NCI-H774 (cell line): ENCODE data around the gene SLC39A11.
"Not testable (repeated sequence)": the region's sequence is repeated elsewhere in the genome, so short reads cannot be mapped to it uniquely, and the experiment has no call there.

Experiments used
- DNase-seq: peaks from one replicate; lab custom pipeline; 2025; lab: John Stamatoyannopoulos, UW

Gene SLC39A11, protein sequence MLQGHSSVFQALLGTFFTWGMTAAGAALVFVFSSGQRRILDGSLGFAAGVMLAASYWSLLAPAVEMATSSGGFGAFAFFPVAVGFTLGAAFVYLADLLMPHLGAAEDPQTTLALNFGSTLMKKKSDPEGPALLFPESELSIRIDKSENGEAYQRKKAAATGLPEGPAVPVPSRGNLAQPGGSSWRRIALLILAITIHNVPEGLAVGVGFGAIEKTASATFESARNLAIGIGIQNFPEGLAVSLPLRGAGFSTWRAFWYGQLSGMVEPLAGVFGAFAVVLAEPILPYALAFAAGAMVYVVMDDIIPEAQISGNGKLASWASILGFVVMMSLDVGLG

DNA sequence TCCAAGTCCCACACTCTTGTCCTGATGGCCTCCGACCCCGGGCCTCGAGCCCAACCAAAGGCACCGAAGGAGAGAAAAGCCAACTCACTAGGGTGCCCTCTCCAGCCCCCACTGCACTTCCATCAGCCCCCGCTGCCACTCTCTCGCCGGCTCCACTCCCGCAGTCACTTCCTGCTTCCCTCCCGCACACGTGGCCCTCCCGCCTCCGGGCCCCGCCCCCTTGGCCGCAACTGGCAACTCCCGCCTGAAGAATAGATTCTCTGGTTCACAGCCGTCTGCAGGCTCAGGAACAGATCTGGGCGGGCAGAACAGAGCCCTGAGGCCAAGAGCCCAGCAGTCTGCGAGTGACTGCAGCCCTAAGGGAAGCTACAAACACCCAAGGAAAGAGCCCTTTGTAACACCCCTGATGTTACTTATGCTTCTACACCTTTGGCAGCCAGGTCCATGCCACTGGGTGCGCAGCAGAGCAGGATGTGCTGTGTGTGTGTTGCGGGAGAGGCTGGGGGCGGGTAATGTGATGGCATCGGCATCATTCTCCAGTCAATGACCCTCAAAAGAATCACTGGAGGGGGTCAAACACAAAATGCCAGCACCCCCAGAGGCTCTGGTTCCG, at the start of gene SLC39A11:
Gene SLC39A11, minus strand, starts transcription at position 166 of the 613 bp plus-strand sequence. CDS start 3,924 bp downstream, outside the sequence.
- DNase-seq = peak; percentile 98

DNA sequence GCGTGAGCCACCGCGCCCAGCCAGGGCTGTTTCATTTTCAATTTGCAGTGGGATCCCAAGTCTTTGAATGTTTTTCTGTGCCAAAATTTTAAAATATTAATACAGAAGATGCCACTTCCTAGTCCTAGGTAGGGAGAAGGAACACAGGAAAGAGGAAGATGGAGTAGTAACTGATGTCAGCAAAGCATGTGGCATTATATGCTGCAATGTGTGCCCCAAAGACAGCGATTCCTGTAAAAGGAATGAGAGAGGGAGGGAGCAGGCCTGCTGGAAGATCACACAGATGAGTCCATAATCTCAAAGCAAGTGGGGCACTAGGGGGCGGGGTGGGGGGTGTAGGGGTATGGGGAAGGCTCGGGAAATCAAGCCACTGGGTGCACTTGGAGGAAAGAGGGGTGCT, 48.9 kb upstream of the SLC39A11 start:
- DNase-seq = no peak

DNA sequence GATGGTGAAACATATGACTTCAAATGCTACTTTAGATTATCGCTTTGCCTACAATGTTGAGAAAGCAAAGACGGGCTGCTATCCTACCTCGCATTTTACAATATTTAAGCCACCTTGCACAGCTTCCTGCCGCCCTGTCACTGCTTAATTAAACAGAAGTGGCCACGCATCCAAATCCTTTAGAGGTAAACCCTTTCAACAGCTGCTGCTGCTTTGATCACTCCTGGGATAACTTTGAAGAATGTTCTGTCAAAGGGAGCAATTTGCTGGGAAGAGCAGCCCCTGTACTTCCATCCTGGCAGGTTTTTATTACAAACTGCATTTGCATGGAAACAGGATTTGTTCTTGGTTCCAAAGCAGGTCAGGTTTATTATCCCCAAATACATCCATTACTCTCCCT, 48.1 kb upstream of the SLC39A11 start:
- DNase-seq = no peak

DNA sequence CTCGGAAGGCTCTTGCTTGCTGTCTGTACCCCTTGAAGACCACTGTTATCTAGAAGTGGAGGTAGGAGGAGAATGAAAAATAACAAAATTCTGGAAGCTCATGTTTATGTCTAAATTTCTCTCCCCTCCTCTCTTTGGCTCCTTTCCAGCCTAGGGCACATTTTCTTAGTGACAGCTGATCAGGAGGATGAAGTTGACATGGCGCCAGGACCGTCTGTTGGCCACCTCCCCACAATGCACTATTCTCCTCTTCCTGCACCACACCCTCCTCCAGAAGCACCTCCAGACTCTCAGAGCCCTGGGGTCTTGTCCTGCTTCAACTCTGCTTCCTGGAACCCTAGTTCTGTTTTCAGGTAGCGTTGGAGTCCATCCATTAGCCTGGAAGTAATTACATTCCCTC, 46.8 kb upstream of the SLC39A11 start:
- no peak for DNase-seq

DNA sequence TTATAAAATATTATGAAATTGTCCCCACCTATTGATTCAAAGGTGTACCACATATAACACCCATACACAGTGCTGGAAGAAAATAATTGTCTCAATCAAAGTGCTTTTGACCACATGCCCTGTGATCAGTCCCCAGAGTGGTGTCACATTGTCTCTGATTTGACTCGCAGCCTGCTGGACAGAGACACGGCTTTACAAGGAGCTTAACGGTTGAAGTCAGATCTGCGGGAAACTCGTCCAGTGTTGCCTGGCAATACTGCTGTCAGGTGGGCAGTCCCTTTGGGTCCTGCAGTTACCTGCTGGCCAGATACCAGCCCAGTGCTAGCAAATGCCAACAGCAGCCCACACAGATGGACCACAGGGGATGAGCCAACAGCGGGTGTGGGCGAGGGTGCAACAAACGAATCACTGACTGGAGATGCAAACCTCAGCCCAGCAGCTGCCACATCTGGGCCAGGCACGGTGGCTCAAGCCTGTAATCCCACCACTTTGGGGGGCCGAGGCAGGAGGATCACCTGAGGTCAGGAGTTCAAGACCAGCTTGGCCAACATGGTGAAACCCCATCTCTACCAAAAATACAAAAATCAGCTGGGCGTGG, 46.2 kb upstream of the SLC39A11 start:
- DNase-seq = no peak

DNA sequence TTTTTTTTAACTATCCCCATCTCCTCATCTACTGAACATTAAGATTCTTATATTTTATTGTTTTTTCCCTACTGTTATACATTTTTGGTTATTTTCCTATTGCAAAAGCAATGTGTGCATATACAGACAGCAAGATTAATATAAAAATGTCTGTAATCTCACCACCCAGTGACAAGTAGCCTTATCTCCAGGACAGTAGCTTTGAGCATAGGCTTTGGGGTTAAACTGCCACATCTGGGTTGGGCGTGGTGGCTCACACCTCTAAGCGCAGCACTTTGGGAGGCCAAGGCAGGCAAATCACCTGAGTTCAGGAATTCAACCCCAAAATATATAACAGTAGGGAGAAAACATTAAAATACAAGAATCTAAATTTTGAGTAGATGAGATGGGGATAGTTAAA, 44.9 kb upstream of the SLC39A11 start:
- no peak for DNase-seq

DNA sequence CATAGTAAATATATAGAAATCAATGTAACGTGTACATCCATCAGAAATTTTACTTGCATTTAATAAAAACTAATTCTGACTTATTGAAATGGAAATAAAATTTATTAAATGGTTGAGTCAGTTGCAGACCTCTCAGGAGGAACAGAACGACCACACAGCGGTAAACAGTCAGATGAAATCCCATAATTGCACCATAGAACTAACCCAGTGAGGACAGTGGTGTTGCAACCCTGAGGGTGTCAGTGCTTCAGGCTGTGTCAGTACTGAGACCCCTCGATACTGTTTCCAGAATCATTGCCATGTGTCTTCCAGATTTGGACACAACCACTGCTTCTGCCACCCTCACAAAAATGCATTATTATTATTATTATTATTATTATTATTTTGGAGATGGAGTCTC, 43.3 kb upstream of the SLC39A11 start:
- DNase-seq = no peak

DNA sequence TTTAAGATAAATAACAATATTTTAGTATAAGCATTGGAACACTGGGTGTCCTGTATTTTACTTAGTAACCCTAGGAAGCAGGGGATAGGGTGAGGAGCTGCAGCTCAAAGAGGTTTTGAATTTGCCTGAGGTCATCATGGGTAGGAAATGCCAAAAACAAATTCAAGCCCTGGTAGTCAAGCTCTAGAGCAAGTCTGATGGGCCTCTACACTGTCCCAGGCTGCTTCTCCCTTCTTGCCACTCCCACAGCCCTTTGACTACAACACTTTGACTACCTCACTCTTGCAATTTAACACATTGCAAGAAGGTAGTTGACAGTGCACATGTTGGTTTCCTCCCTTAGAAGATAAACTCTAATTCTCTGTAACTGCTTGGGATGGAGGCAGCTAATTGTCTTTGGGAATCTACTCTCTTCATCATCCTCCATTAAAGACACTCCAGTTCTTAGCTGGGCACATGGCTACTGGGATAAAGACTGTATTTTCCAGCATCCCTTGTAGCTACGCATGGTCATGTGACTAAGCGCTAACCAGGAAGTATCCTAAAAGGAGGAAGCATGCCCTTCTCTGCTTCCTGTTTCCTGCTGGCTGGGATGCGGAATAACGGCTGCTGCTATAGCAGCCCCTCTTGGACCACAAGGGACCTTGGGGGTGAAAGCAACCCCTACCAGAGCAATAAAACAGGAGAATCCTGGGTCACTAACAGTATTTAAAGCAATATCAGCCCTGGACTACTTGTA, 41.6 kb upstream of the SLC39A11 start:
- DNase-seq = no peak

DNA sequence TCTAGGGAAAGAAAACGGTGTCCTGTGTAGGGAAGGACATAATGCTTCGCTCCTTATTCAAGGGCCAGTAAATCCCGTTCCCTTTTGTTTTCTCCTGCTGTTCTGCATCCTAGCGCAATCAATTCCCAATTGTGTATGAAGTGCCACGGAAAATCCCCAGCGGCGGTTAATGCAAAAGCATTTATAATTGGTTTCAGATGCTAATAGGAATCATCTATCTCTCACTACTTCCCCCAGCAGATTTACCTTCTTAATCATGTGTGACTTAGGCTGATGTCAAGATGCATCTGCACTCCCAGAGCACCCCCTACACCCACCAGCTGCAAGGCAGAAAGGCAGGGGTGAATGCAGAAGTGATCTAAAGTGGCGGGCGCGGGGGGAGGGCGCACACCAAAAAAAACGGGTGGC, 39.6 kb upstream of the SLC39A11 start:
- DNase-seq = no peak

DNA sequence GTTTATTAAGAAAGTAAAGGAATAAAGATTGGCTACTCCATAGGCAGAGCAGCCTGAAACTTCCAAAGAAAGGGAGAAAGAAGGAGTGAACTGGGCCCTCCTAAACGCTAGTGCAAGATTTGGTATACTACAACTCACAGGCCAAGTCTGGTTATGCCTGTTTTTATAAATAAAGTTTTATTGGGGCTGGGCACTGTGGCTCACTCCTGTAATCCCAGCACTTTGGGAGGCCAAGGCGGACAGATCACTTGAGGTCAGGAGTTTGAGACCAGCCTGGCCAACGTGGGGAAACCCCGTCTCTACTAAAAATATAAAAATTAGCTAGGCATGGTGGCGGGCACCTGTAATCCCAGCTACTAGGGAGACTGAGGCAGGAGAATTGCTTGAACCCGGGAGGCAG, 39.0 kb upstream of the SLC39A11 start:
- not testable (repeated sequence) for DNase-seq

DNA sequence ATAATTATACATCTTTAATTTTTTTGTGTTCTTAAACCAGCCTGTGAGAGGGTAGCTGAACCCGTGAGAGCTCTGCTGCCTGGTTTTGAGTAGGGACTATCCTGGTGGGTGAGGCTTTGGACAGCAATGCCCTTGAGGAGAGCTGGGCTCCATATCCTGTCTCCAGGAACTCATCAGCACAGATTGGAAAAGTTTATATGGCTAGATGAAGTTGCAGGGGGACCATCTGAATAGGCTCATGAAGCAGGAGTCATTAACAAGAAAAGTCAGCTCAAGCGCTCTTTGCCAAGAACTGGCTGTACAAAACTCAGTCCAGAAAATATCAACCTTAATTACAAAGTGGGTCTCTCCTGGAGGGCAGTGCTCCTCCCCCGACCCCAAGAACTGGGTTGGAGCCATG, 38.5 kb upstream of the SLC39A11 start:
- no peak for DNase-seq

DNA sequence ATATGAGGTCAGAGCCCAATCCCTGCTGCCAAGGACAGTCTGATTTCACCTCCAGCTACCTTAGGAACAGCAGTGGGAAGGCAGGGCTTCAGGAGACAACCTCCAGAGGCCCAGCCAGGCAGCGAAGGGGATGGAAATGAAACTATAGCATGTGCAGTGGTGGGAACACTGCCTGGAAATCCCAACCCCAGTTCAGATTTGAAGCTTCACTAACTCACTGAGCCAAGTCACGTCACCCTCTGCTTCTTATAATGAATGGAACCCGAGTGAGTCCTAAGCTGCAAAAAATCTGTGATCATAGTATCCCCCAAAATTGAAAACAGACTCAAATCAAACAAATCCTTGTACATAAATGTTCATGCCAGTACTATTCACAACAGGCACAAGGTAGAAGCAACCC, 36.0 kb upstream of the SLC39A11 start:
- DNase-seq = no peak

DNA sequence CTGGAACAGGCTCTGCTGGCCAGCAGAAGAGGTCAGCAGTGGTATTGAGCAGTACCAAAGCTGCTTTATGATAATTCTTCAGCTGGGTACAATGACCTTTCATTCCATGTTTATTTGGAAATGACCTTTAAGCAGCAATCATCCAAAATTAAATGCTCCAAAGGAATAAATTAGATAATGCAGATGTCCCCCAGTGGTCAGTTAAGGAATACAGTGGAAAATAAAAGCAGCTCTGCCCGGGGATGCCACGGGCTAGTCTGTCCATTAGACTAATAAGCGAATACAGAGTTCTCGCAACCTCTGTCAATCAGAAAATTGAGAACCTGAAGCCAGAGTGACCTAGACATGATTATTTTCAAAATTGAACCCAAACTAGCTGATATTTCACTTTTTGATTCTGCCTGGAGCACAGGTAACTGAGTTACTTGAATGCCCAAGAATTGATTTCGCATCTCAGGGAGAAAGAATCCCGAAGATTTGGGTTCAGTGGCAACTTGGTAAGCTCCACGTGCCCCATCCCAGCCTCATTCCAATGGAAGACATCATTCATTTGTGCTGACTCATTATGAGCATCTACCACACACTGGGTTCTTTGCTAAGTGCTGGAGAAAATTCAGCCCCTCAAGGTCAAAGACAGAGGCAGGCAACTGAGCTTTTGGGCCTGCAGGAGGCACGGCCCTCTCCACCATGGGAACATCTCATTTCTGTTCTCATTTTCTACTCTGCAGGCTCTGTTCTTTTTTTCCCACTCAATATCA, 34.4 kb upstream of the SLC39A11 start:
- DNase-seq = no peak

DNA sequence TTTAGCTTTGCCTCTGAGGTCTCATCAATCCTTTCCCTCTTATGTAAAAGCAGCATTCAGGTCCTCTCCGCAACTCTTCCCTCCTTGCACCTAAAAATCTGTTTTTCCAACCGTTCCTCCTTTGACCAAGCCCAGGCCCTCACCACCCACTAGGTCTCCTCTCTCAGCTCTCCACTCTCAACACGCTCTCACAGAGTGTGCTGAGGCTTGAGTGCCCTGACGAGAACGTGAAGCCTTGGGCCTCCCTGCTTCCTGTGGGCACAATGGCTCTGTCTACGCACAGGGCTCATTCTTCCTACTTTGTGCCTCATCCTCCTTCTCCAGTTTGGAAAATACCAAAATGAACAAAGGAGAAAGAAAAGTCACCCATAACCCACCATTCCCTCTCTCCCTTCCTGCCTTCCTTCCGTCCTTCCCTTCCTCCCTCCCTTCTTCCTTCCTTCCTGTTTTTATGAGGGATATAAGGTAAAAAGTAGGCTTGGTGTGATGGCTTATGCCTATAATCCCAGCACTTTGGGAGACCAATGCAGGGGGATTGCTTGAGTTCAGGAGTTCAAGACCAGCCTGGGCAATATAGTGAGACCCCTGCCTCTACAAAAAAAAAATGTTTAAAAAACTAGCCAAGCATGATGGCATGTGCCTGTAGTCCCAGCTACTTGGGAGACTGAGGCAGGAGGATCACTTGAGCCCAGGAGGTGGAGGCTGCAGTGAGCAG, 31.3 kb upstream of the SLC39A11 start:
- DNase-seq = no peak

DNA sequence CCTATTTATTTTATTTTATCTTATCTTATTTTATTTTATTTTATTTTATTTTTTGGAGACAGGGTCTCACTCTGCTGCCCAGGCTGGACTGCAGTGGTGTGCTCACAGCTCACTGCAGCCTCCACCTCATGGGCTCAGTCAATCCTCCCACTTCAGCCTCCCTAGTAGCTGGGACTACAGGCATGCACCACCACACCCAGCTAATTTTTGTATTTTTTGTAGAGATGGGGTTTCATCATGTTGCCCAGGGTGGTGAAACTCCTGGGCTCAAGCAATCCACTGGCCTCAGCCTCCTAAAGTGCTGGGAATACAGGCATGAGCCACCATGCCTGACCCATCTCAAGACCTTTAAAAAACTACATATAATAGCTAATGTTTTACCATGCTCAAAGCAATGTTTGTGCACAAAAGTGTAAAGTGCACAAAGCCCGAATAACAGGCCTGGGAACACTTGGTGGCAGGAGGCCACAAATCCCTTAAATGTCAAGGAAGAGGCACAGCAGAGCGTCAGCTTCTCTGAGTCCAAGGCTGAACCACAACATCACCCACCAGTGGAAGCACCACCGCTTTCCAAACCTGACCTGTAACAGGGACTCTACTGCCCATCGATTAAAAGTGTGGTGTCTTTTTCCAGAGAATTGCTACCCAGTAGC, 30.6 kb upstream of the SLC39A11 start:
- no peak for DNase-seq

DNA sequence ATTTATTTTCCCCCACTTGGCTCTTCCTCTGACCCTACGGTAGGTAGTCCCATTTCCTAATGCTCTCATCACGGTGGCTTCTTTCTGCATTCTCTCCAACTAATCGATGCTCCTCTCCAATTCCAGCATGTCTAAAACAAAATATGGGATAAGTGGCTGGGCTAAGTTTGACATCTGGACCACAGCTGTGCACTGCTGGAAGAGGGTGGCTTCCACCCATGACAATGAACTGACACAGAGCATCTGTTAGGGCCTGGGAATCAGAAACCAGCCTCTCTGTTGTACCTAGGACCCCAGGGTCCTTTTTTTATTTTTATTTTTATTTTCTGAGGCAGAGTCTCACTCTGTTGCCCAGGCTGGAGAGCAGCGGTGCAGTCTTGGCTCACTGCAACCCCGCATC, 29.0 kb upstream of the SLC39A11 start:
- no peak for DNase-seq

DNA sequence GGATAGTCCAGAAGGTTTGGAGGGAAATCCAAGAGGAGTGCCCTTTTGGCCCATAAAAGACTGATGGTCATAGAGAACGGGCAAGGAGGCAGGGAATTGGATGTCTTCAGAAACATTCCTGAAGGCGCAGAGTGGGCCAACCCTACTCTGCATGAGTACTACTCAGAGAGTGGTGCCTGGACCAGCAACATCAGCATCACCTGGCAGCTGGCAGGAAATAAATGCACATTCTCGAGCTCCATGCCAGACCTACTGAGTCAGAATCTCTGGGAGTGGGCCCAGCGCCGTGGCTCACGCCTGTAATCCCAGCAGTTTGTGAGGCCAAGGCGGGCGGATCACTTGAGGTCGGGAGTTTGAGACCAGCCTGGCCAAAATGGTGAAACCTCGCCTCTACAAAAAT, 27.1 kb upstream of the SLC39A11 start:
- no peak for DNase-seq

DNA sequence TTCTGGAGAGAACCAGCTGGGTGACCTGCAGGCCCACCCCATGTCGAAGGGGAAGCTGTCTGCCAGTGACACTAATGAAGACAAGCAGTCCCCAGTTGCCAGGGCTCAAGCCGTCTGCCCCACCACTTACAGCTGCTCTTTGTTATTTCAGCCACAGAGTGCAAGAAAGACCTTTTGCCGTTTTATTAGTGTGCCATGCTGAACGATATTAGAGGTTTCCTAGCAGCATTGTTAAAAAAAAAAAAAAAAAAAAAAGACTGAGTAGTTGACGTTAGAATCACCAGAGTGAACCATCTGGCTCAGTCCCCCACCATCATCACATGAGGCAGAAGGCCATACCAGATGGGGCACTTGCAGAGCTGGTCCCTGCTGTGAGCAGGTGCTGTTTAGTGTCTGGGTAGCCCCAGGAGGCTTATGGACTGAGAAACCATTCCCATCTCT, 26.5 kb upstream of the SLC39A11 start:
- peak; percentile 64 for DNase-seq

DNA sequence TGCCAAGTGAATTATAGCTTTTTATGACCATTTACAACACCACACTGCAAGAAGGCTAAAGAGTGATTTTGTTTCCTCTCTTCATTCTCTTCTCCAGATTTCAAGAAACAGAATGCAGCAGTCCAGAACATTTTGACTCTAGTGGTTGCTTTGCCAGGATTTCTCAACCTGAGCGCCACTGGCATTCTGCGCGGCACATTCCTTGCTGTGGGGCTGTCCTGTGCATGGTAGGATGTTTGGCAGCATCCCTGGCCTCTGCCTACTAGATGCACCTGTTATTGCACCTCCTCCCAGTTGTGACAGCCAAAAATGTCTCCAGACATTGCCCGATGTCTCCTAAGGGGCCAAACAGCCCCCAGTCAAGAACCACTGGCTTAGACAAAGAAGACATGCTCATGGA, 25.7 kb upstream of the SLC39A11 start:
- DNase-seq = no peak

DNA sequence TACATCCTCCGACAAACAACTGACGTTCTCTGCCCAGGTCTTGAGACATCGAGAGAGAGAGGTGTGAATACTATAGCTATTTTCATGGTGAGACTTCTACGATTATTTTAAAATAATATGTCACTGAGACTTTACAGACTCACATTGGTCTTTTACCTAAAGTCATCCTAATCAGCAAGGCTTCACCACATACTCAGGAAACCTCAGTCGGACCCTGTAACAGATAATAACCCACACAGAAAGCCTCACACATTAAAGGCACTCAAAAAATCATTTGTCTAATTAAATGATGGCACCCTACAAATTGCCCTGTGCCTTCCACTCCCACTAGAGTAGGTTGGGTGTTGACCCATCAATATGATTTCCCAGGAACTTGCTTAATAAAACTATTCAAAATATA, 19.8 kb upstream of the SLC39A11 start:
- no peak for DNase-seq

DNA sequence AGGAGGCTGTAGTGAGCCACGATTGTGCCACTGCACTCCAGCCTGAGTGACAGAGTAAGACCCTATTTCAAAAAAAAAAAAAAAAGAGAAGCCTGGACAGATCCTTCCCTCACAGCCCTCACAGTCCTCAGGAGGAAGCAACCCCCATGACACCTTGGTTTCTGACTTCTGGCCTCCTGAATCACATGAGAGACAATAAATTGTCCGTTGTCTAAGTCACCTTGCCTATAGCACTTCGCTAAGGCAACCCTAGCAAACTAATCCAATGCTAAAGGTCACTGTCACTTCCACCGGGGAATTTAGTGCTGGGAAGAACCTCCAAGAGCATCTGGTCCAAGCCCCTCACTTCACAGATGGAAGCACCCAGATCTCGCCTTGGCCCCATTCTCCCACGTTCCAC, 18.9 kb upstream of the SLC39A11 start:
- DNase-seq = no peak
